Adrenal gland (tissue), 12 donors: Measurements from ENCODE around the gene PLCB1. TPM values are rescaled to one million over a fixed set of nuclear protein-coding genes. Genes with fewer than 3 reads are reported as not detected.

Experiments
- DNase-seq, 7 donors: peaks; one replicate each; pipeline ENCODE4 v3.0.0-alpha.2; 2019 to 2020
- H3K27ac ChIP-seq, 5 donors: fragments of 200-600 bp; sonication (generic) in 4 of 5; 1 replicate in 3 of 5; 2 replicates in 2 of 5; pipeline versions ENCODE4 v1.5.1 to v1.8.0; 2016 to 2020; ENCODE audit warnings: mild to moderate bottlenecking in 1 of 5
- H3K27me3 ChIP-seq: fragments of 200-600 bp; 2 replicates; pipeline ENCODE4 v1.8.0; 2021
- H3K36me3 ChIP-seq, 2 donors: fragments of 200-600 bp; replicated peaks in 1 of 2; 1 replicate in 1 of 2; 2 replicates in 1 of 2; pipeline versions ENCODE4 v1.5.1 to v1.8.0; 2018 to 2022
- H3K4me1 ChIP-seq, 2 donors: fragments of 200-600 bp; replicated peaks in 1 of 2; 1 replicate in 1 of 2; 2 replicates in 1 of 2; pipeline versions ENCODE4 v1.5.1 to v1.8.0; 2018 to 2021
- H3K4me3 ChIP-seq, 4 donors: fragments of 200-600 bp; sonication (generic) in 3 of 4; one replicate each; pipeline ENCODE4 v1.5.1; 2016 to 2018
- H3K9me3 ChIP-seq, 3 donors: fragments of 200-600 bp; sonication (generic) in 1 of 3; replicated peaks in 1 of 3; 1 replicate in 2 of 3; 2 replicates in 1 of 3; pipeline versions ENCODE4 v1.5.1 to v1.8.0; 2016 to 2021
- CTCF ChIP-seq, 6 experiments: fragments of 450-650 bp in 4 of 6; fragments of 200-600 bp in 2 of 6; sonication (generic) in 1 of 6; IDR thresholded peaks; 1 replicate in 5 of 6; 2 replicates in 1 of 6; pipeline versions ENCODE4 v1.5.1 to v1.8.0; 2016 to 2021; ENCODE audit warnings: antibody characterized with exemption in 6 of 6, mild to moderate bottlenecking in 2 of 6, moderate library complexity in 1 of 6
- POLR2A ChIP-seq, 2 donors: fragments of 450-650 bp; IDR thresholded peaks; one replicate each; pipeline ENCODE4 v1.6.1; 2017; ENCODE audit warnings: antibody characterized with exemption in 2 of 2, mild to moderate bottlenecking in 2 of 2, moderate library complexity in 1 of 2
- WGBS, 4 donors: extraction: QIAGEN DNeasy Blood & Tissue Kit in 2 of 4; methylation state at CpG; one replicate each; pipeline versions ENCODE4 v1.1.5 to v1.1.7; 2013 to 2017; 5-methylcytosine and 5-hydroxymethylcytosine counted together
- intact Hi-C, 2 donors: fragments of 100-400 bp; cut with DNase I; formaldehyde crosslinking; loops; one replicate each; pipeline versions ENCODE4 v1.14.1 to v1.15.0; 2022 to 2023
- polyA plus RNA-seq, 3 donors: library from polyadenylated mRNA; stranded (reverse); fragments of 200-250 nt in 2 of 3; fragments of 350-450 nt in 1 of 3; fragmentation: Illumina TruSeq in 1 of 3; extraction: RNeasy Lipid Tissue Mini Kit (QIAGEN cat#74804) in 1 of 3; gene quantifications; one replicate each; pipeline ENCODE4 v1.2.3, GENCODE V29; 2013 to 2014
- total RNA-seq, 9 donors: library from RNA; depleted of rRNA in 4 of 9; stranded (reverse); fragments of >200 nt in 4 of 9; fragments of 120-200 nt in 1 of 9; fragmentation: NEBNext Ultra II Directional in 1 of 9; extraction: Animal tissue kit (Norgen Biotek cat#: 25700) in 1 of 9; gene quantifications; one replicate each; pipeline versions ENCODE4 v1.1.0 to v1.2.4, GENCODE V29; 2013 to 2023
- donor health status: healthy with polysubstance abuse.
- donor health status: Bipolar disorder and iron deficiency.
- donor health status: DM: yes; HTN: yes; CAD: no.
- donor health status: DM: no; HTN: no; CAD: no.
- donor health status: DM: no; HTN: no; CAD: no.
- donor health status: DM: yes; HTN: yes; CAD: no.

The PLCB1 gene
- total and polyA plus RNA-seq, 12 donors, result 7.7 to 56.6 (median 27.9) TPM

DNA sequence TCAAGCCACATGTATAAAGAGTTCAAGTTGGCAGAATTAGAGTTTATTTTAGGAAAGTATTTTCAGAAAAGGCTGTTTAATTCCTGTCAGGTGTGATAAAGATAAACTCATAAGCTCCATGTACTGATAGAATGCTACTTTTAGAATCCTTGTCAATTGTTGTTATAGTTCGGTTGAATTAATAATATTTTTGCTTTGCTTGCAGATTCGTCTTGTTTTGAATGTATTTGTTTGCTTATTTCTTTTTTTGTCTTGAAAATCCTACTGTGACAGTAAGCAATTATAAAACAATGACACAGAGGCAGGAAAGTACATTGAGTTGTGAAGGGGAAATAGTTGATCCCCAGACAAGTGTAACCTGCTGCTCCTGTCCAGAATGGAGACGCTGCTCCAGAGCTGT lies 602.9 kb downstream of the PLCB1 start:
- Histone ChIP-seq H3K9me3 (no peaks in the 10 kb centered on the region), H3K4me1 (no peaks in the 10 kb centered on the region), H3K27ac (no peak overlapping the region), H3K36me3 (no peaks in the 10 kb centered on the region), H3K27me3 (no peaks in the 10 kb centered on the region), H3K4me3 (no peak overlapping the region)
- intact Hi-C loops, result no loop called here
- 80 to 93% (median 87%) methylated on average over 3 of the region's 3 CpGs for WGBS, 4 donors
- no peak for DNase-seq
- TF ChIP-seq POLR2A (IDR thresholded peaks at IDR 0.05) (no peak), CTCF (IDR thresholded peaks at IDR 0.05) (no peak)

DNA sequence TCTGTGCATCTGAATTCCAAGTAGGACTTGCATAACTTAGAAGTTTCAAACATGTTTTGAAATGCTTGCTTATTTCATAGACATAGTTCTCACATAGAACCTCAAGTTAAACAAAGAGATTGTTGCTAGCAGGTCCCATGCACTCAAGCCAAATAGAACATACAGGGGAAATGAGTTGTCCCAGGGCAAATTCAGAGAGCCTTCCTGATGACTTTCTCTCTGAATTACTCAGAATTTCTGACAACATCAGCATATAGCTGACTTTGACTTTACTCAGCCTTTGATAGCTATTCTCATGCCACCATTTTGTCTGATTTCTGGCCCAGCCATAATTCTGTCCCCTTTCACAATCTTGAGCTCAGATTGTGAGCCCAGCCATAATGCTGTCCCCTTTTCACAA lies 603.6 kb downstream of the PLCB1 start:
- no peaks in the 10 kb centered on the region for H3K36me3 ChIP-seq
- no peaks in the 10 kb centered on the region for H3K27me3 ChIP-seq
- H3K4me3 ChIP-seq, result no peak overlapping the region
- intact Hi-C loops, result no loop called here
- H3K27ac ChIP-seq, result no peak overlapping the region
- DNase-seq, result no peak
- H3K4me1 ChIP-seq, result no peaks in the 10 kb centered on the region
- H3K9me3 ChIP-seq, result no peaks in the 10 kb centered on the region
- TF ChIP-seq POLR2A (IDR thresholded peaks at IDR 0.05) (no peak), CTCF (IDR thresholded peaks at IDR 0.05) (no peak)

GRCh38 chr20:8740265-8740664 lies 608.2 kb downstream of the PLCB1 start:
- Histone ChIP-seq H3K36me3 (no peaks in the 10 kb centered on the region), H3K27ac (no peak overlapping the region), H3K27me3 (no peaks in the 10 kb centered on the region), H3K4me1 (no peaks in the 10 kb centered on the region), H3K9me3 (no peaks in the 10 kb centered on the region), H3K4me3 (no peak overlapping the region)
- intact Hi-C loops, result no loop called here
- no peak for DNase-seq
- TF ChIP-seq POLR2A (IDR thresholded peaks at IDR 0.05), result no peak
- WGBS, 4 donors, result 93 to 96% (median 95%) methylated on average over 4 of the region's 4 CpGs

DNA sequence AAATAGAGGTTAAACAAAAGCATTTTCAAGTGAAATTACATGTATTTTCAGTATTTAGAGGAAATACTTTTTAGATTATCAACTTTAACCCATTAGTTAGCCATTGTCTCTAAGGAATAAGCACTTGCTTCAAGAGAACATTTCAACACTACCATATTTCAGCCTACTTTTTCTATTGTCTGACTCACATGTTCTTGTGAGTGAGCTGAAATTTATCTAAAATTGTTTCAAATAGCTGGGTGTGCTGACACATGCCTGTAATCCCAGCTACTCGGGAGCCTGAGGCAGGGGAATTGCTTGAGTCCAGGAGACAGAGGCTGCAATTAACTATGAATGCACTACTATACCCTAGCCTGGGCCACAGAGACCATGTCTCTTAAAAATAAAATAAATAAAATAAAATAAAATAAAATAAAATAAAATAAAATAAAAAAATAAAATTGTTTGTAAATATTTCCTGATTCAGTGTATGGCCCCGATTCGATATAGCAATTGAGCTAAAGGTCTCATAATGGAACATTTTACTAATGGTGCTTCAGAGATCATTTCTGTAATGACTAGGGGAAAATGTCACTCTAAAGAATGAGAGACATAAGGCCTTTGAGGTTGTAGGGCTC lies 612.3 kb downstream of the PLCB1 start:
- WGBS, 4 donors, result 82 to 88% (median 85%) methylated on average over 3 of the region's 3 CpGs
- intact Hi-C loops, result no loop called here
- Histone ChIP-seq H3K27ac (no peak overlapping the region), H3K9me3 (no peaks in the 10 kb centered on the region), H3K4me3 (no peak overlapping the region), H3K36me3 (no peaks in the 10 kb centered on the region), H3K27me3 (no peaks in the 10 kb centered on the region), H3K4me1 (no peaks in the 10 kb centered on the region)
- TF ChIP-seq CTCF (IDR thresholded peaks at IDR 0.05) (no peak), POLR2A (IDR thresholded peaks at IDR 0.05) (no peak)
- DNase-seq, result no peak

DNA sequence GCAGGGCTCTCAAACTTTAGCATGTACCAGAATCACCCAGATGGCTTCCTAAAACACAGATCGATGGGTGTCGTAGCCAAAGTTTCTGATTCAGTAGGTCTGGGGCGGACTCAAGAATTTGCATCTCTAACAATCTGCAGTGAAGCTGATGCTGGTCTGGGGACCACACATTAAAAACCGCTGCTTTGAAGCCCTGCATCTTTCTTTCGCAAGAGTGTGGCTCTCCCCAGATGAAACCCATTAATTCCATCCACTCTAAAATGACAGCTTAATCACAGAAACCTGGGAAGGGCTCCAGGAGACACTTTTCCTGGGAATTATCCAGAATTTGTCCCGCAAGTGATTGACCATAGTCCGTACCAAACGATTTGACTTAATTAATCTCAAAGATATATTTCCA lies 617.0 kb downstream of the PLCB1 start:
- Histone ChIP-seq H3K9me3 (no peaks in the 10 kb centered on the region), H3K27me3 (no peaks in the 10 kb centered on the region), H3K36me3 (no peaks in the 10 kb centered on the region), H3K4me3 (no peak overlapping the region), H3K27ac (no peak overlapping the region), H3K4me1 (no peaks in the 10 kb centered on the region)
- no peak for DNase-seq
- 27 to 66% (median 51%) methylated on average over 4 to 8 of the region's 8 CpGs for WGBS, 4 donors
- intact Hi-C loops, result no loop called here
- TF ChIP-seq CTCF (IDR thresholded peaks at IDR 0.05), result no peak
- TF ChIP-seq POLR2A (IDR thresholded peaks at IDR 0.05), result no peak
